Astrocyte of the spinal cord (primary cell): ENCODE results near the gene MAST2.

Source experiments
- DNase-seq: peaks from one replicate; pipeline ENCODE4 v3.0.0; 2011; ENCODE audit warnings: low read depth, low spot score
- H3K4me3 ChIP-seq: 2 replicates; pipeline ENCODE4 v1.5.1; 2011; ENCODE audit warnings: low read depth, mild to moderate bottlenecking, low read length, moderate library complexity
- CTCF ChIP-seq: IDR thresholded peaks from 2 replicates; pipeline ENCODE4 v1.5.1; 2012; ENCODE audit warnings: low read depth, mild to moderate bottlenecking, low read length, inconsistent platforms
- in situ Hi-C: cut with HindIII; loops from 2 replicates; pipeline ENCODE4 v1.10.0; 2017; ENCODE audit warnings: low sequenced_read_pairs

Gene MAST2

GRCh38 chr1:46002551-46003150 is 199.2 kb downstream of the MAST2 start:
- no peak overlapping the region for H3K4me3 ChIP-seq
- in situ Hi-C loops, result no loop called here
- TF ChIP-seq CTCF, result no peak
- DNase-seq, result no peak

GRCh38 chr1:46003315-46003714 is 199.9 kb downstream of the MAST2 start:
- TF ChIP-seq CTCF, result no peak
- no peak overlapping the region for H3K4me3 ChIP-seq
- in situ Hi-C loops, result no loop called here
- no peak for DNase-seq

GRCh38 chr1:46004492-46004891 is 201.1 kb downstream of the MAST2 start:
- in situ Hi-C loops, result no loop called here
- no peak for TF ChIP-seq CTCF
- no peak for DNase-seq
- no peak overlapping the region for H3K4me3 ChIP-seq

- in situ Hi-C loops, result no loop called here
- TF ChIP-seq CTCF, result no peak
- H3K4me3 ChIP-seq, result no peak overlapping the region
- DNase-seq, result no peak
Observed at GRCh38 chr1:46005594-46005993, 202.2 kb downstream of the MAST2 start.

- in situ Hi-C loops, result no loop called here
- H3K4me3 ChIP-seq, result no peak overlapping the region
- TF ChIP-seq CTCF, result no peak
- DNase-seq, result no peak
Observed at GRCh38 chr1:46008585-46008984, 205.2 kb downstream of the MAST2 start.

- no peak for DNase-seq
- TF ChIP-seq CTCF, result no peak
- in situ Hi-C loops, result no loop called here
- H3K4me3 ChIP-seq, result no peak overlapping the region
Observed at GRCh38 chr1:46010611-46011010, 207.2 kb downstream of the MAST2 start.
